ENCODE measurements around the gene DDIAS.

- no peak for TF ChIP-seq CTCF (IDR thresholded peaks at IDR 0.05 in 8 of 11, conservative IDR thresholded peaks at IDR 0.05 in 3 of 11)
- no peak for TF ChIP-seq POLR2A (IDR thresholded peaks at IDR 0.05)
Measured at GRCh38 chr11:82944198-82944597, 42.7 kb downstream of the DDIAS start.
